CD4-positive, alpha-beta T cell treated with Interleukin-1 beta for 1 hour (primary cell): Measurements from ENCODE around the gene POU6F2.

ENCODE experiments used
- DNase-seq, 2 donors: peaks; one replicate each; pipeline ENCODE4 v3.0.0-alpha.2; 2020 to 2022

POU6F2 gene

DNA sequence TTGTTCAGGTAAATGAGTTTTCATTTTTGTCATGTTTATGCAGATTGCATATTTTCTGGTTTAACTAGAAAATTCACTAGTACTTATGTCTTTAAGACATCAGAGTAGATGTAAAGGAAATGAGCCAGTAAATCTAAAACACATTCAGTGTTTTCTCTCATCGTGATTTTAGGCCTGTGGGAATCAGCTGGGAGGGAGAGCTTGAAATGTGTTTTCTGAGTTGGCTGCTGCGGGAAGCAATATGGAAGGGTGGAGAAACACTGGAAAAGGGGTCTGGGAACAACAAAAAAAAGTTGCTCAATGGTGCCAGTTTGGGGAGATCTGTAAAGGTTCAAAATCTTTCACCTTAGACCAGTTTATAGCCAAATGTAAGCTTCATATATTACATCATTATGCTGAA is 284.1 kb downstream of the POU6F2 start:
- no peak for DNase-seq

- DNase-seq, result no peak
Measured at GRCh38 chr7:39265641-39266591, 288.2 kb downstream of the POU6F2 start.

- DNase-seq, result no peak
Measured at GRCh38 chr7:39269034-39269433, 291.3 kb downstream of the POU6F2 start.

- no peak for DNase-seq
Measured at GRCh38 chr7:39270018-39270417, 292.3 kb downstream of the POU6F2 start.

GRCh38 chr7:39271402-39271801 is 293.7 kb downstream of the POU6F2 start:
- no peak for DNase-seq

GRCh38 chr7:39272111-39272510 is 294.4 kb downstream of the POU6F2 start:
- DNase-seq, result no peak

GRCh38 chr7:39272691-39273090 is 295.0 kb downstream of the POU6F2 start:
- no peak for DNase-seq

DNA sequence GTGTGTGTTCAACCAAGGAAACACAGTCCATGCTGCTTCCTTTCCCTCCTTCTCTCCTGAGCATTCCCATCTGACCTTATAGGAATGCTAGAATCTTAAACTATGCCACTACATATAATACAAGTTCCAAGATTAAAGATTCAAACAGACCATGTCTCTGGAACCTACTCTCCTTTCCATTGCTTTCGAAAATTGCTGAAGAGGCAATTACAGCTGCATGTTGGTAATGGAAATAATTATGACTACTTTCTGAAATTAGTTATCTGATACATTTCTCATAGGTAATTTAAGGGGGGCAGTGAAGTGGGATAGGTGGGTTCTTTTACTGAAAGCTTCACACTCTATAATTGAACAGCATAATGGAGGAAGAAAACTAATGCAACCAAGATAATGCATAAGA is 302.6 kb downstream of the POU6F2 start:
- DNase-seq, result no peak

- no peak for DNase-seq
Measured at GRCh38 chr7:39285256-39285655, 307.5 kb downstream of the POU6F2 start.

DNA sequence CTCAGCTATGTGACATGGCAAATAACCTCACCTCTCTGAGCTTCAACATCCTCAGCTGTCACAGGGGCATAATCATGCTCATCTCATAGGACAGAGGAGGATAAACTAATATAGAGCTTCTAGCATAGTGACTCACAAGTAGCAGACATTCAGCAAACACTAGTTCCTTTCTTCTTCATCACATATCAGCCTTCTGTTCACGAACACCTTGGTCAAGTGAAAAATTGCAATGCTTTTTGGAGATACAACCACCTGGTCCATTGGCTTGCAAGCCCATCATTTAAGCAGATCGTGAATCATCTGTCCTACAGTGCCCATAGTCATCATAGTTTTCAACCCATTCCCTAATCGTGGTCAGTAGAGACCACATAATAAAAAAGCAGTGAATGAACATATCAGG is 310.6 kb downstream of the POU6F2 start:
- no peak for DNase-seq

DNA sequence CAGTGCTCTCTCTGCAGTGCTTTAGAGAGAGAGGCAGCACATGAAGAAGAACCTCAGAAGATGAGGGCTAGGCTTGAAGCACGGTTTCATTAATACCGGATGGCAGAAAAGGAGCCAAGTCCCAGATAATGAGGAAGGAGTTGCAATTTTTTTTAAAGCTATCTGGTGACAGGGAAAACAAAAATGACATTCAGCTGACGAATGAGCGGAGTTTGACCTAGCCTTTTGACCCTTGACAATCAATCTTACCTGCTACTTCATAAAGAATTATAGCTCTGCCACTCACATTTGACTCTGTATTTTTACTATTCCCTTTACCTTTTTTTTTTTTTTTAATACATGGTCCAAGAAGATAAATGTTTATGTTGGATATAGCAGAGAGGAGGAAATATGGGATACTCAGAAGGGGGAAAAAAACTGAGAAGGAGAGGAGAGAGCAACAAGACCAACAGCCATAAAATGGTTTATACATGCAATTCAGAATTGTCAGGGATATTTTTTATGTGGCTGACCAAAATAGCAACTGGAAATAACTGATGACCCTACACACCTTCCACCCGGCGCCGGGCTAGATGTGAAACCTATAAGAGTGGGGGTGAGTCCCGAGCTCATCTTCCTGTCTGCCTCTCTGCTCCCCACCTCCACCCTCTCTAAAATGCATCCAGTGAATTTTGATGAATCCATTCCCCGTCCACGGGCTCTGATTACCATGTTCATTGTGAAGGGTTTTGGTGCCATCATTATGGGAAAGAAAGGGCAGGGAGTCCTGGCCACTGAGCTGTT is 314.1 kb downstream of the POU6F2 start:
- no peak for DNase-seq

DNA sequence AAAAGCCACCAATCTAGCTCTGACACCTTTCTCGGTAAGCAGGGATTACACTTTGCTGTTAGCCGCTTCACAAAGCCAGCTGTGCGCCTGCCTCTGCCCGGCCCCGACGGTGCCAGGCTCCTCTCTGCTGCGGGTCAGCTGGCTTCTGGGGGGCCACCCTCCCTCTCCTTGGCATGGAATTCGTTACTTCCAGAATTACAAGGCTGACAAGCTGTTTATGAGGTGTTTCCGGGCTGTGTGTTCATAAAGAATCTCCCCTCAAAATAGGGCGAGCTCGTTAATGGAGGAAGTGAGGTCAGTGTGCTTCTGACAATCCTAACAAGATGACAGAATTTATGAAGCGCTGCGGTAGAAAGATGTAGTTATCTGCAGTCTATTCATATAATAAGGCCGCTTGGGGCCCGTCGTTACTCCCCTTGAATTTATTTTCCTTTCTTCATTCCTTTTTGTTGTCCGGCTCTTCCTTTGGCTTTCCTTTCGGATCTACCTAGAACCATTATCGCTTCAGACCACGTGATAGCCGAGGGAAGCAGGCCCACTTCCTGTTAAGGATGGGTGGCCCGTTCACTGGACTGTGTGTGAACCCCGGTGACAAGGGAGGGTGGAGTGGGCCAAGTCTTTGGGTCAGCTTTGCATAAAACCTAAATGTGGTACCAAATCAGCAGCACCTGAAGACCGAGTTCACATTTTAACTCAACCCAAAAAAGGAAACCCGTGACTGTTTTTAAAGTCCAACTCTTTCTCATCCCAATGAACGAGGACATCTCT is 315.5 kb downstream of the POU6F2 start:
- DNase-seq, result no peak

- DNase-seq, result no peak
Measured at GRCh38 chr7:39294022-39294421, 316.3 kb downstream of the POU6F2 start.

GRCh38 chr7:39295796-39296195 is 318.1 kb downstream of the POU6F2 start:
- DNase-seq, result no peak

- no peak for DNase-seq
Measured at GRCh38 chr7:39299695-39300094, 322.0 kb downstream of the POU6F2 start.

GRCh38 chr7:39300276-39300675 is 322.6 kb downstream of the POU6F2 start:
- DNase-seq, result no peak

DNA sequence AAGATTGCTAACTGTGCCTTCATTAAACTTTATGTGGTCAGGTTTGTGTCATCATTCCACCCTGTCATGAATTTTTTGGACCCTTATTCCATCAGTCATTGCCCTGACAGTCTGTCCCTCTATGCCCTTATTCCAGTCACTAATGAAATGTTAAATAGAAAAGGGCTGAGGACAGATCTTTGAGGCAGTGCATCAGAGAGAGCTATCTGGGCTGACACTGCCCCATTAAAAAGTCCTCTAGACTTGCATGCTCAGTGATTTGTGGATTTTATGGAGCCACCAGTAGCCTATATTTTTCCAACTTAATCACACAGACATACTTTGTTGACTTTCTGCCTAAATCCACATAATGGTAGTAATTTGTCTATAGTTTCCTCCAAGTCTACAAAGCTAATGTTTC is 323.8 kb downstream of the POU6F2 start:
- DNase-seq, result no peak

GRCh38 chr7:39304178-39304577 is 326.5 kb downstream of the POU6F2 start:
- no peak for DNase-seq

DNA sequence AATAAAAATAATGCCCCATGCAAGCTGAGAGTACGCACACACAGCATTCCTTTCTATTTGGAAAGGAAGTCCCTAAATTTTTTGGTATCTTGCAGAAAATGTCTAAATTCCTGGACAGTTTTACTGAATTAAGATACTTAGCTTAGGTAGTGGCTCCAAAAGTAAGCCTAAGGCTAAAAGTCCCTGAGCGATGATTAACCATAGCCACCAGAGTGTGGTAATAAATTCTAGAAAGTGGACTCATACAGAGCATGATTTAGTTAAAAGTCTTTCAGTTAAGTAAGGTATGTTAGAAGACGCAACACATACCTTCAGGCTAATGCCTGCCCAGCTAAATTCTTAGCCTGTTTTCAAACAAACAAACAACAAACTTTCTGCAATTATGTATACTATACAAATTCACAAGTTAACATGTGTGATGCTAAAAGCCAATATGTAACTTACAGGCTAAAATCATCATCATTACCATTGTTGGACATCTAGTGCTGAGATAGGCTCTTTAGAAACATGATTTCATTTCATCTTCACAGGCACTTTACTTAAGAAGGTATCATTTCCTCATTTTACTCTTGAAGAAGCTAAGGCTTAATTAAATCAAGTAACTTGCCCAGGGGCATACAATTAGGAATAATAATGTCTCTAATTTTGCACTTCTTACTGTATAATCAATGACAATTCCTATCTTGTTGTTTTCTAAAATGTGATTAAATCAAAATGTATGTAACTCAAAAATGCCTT is 327.1 kb downstream of the POU6F2 start:
- no peak for DNase-seq

DNA sequence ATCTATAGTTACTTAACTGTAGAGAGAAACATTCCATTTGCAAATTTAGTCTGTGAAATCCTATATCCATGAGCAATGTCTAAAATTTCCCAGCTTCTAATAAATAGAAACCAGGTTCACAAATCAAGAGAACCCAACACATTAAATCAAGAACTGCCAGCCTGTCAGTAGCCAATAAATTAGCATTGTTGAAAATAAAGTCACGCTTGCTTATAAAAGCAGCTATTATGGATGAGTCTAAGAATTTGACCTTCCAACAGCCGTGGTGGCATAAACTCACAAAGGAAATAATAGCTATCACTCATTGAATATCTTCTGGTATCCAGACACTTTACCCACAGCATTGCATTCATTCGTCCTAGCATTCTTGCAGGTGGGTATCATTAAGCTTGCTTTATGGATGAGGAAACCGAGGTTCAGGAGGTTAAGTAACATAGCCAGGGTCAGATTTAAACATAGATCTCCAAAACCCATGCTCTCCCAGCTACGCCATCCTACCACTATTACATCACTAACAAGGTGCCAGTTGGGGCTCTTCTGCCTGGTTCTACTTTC is 328.4 kb downstream of the POU6F2 start:
- no peak for DNase-seq

GRCh38 chr7:39310699-39311098 is 333.0 kb downstream of the POU6F2 start:
- no peak for DNase-seq
